ENCODE results near the gene TBC1D7. TPM values are rescaled to one million over a fixed set of nuclear protein-coding genes. Genes with fewer than 3 reads are reported as not detected.

TBC1D7 gene
- total RNA-seq, 4 donors from 2014 or later = 5.3 to 11.3 (median 8.9) TPM

- no peak for TF ChIP-seq CTCF (IDR thresholded peaks at IDR 0.05)
- ATAC-seq (ENCODE audit: low FRiP score) (no peak), DNase-seq (ENCODE audit: low spot score) (no peak)
Measured at GRCh38 chr6:13261464-13261994, 66.8 kb downstream of the TBC1D7 start.

- TF ChIP-seq CTCF (IDR thresholded peaks at IDR 0.05) = no peak
- no peak for DNase-seq (ENCODE audit: low spot score)
Measured at GRCh38 chr6:13260831-13261230, 67.5 kb downstream of the TBC1D7 start.

GRCh38 chr6:13260101-13260598 is 68.2 kb downstream of the TBC1D7 start:
- DNase-seq (ENCODE audit: low spot score) (no peak), ATAC-seq (ENCODE audit: low FRiP score) (no peak)
- no peak for TF ChIP-seq CTCF (IDR thresholded peaks at IDR 0.05)

More at GRCh38 chr6:13260831-13261230, 67.5 kb downstream of the TBC1D7 start:
- no peak for ATAC-seq (ENCODE audit: low FRiP score)

GRCh38 chr6:13259393-13259792 is 68.9 kb downstream of the TBC1D7 start:
- ATAC-seq (ENCODE audit: low FRiP score) = no peak
- TF ChIP-seq CTCF (IDR thresholded peaks at IDR 0.05) = no peak
- DNase-seq (ENCODE audit: low spot score) = no peak

- no peak for ATAC-seq (ENCODE audit: low FRiP score)
- TF ChIP-seq CTCF (IDR thresholded peaks at IDR 0.05) = no peak
- no peak for DNase-seq (ENCODE audit: low spot score)
Measured at GRCh38 chr6:13256266-13257001, 71.9 kb downstream of the TBC1D7 start.

Other genes starting within 250 kb of the TBC1D7 start
- 10 to 100 TPM; 12.2 to 78.2 (median 45.7) TPM for gene GFOD1, start 159.1 kb upstream of the TBC1D7 start, total RNA-seq
- gene SIRT5, start 246.1 kb upstream of the TBC1D7 start, total RNA-seq = 10 to 100 TPM in 2 of 4 donors, 1 to 10 TPM in 2; 6.0 to 16.9 (median 9.7) TPM